Activated CD4-positive, alpha-beta T cell treated with anti-CD3 and anti-CD28 coated beads, Interleukin-2, amount 50 U/mL, for 48 hours (primary cell): Measurements from ENCODE around the gene PGBD5.

Experiments
- DNase-seq, 2 experiments: peaks; one replicate each; pipeline ENCODE4 v3.0.0-alpha.2; 2020

Gene PGBD5

GRCh38 chr1:230299191-230300006, 126.7 kb downstream of the PGBD5 start:
- no peak for DNase-seq

GRCh38 chr1:230295367-230295766, 130.8 kb downstream of the PGBD5 start:
- DNase-seq = no peak

- no peak for DNase-seq
These were observed 132.8 kb downstream of the PGBD5 start for GRCh38 chr1:230293390-230293700.

GRCh38 chr1:230292689-230293389, 133.3 kb downstream of the PGBD5 start:
- no peak for DNase-seq

GRCh38 chr1:230291731-230292620, 134.2 kb downstream of the PGBD5 start:
- no peak for DNase-seq

GRCh38 chr1:230289350-230289644, 136.8 kb downstream of the PGBD5 start:
- DNase-seq = no peak

GRCh38 chr1:230288641-230289349, 137.3 kb downstream of the PGBD5 start:
- DNase-seq = no peak

GRCh38 chr1:230287674-230288315, 138.3 kb downstream of the PGBD5 start:
- DNase-seq = no peak

- no peak for DNase-seq
These were observed 139.3 kb downstream of the PGBD5 start for GRCh38 chr1:230286890-230287269.

GRCh38 chr1:230286166-230286889, 139.8 kb downstream of the PGBD5 start:
- no peak for DNase-seq

- no peak for DNase-seq
These were observed 140.8 kb downstream of the PGBD5 start for GRCh38 chr1:230285351-230285750.

GRCh38 chr1:230284891-230285290, 141.2 kb downstream of the PGBD5 start:
- no peak for DNase-seq

GRCh38 chr1:230283678-230284077, 142.5 kb downstream of the PGBD5 start:
- DNase-seq = no peak

- no peak for DNase-seq
These were observed 144.0 kb downstream of the PGBD5 start for GRCh38 chr1:230282157-230282556.

- no peak for DNase-seq
These were observed 144.6 kb downstream of the PGBD5 start for GRCh38 chr1:230281556-230281955.

GRCh38 chr1:230280906-230281413, 145.2 kb downstream of the PGBD5 start:
- DNase-seq = no peak

- DNase-seq = no peak
These were observed 145.9 kb downstream of the PGBD5 start for GRCh38 chr1:230280054-230280795.

- DNase-seq = no peak
These were observed 146.6 kb downstream of the PGBD5 start for GRCh38 chr1:230279583-230279945.

- DNase-seq = no peak
These were observed 147.1 kb downstream of the PGBD5 start for GRCh38 chr1:230278871-230279582.

- no peak for DNase-seq
These were observed 147.8 kb downstream of the PGBD5 start for GRCh38 chr1:230278376-230278775.
